Endothelial cell of umbilical vein (primary cell): ENCODE results near the gene CERS6. TPM values are rescaled to one million over a fixed set of nuclear protein-coding genes. Genes with fewer than 3 reads are reported as not detected.

Experiments used
- BruUV-seq: library from RNA; stranded (reverse); fragments of 400-500 nt; replicated peaks from 2 replicates; lab custom pipeline; 2021; lab: Mats Ljungman, UMichigan
- CTCF ChIA-PET: fragments of 300-600, 350-600 bp; sonication (Branson Sonifier 250); formaldehyde crosslinking; loops from one replicate; lab custom pipeline; 2021; ENCODE audit warnings: antibody characterized with exemption, inconsistent platforms; lab: Charles Lee
- POLR2A ChIA-PET: fragments of 300-600, 350-600 bp; sonication (Branson Sonifier 250); formaldehyde crosslinking; loops from one replicate; lab custom pipeline; 2021; ENCODE audit warnings: antibody characterized with exemption, inconsistent platforms; lab: Charles Lee
- DNase-seq: peaks from one replicate; pipeline ENCODE4 v3.0.0-alpha.2; 2011; ENCODE audit warnings: low read depth, low spot score
- FAIRE-seq: peaks from 2 replicates; lab custom pipeline; 2011; peaks lifted over from hg19 to GRCh38; lab: Jason Lieb, UNC
- H2AFZ ChIP-seq: 2 replicates; pipeline ENCODE4 v1.6.0; 2012; ENCODE audit warnings: low read depth, low read length, control low read depth, inconsistent platforms
- H3K27ac ChIP-seq: 2 replicates; pipeline ENCODE4 v1.5.1; 2011; ENCODE audit warnings: low read depth, mild to moderate bottlenecking, control low read depth, low read length, moderate library complexity; ENCODE audit not compliant: insufficient read depth
- H3K27me3 ChIP-seq, 2 experiments: 2 replicates each; pipeline versions ENCODE4 v1.6.0 to v1.6.1; 2011; ENCODE audit warnings: low read length in 2 of 2, mixed read lengths in 1 of 2; ENCODE audit not compliant: control insufficient read depth in 2 of 2, insufficient read depth in 2 of 2
- H3K36me3 ChIP-seq, 2 experiments: 2 replicates in 1 of 2; 3 replicates in 1 of 2; pipeline ENCODE4 v1.5.1; 2011; ENCODE audit warnings: low read length in 2 of 2, mild to moderate bottlenecking in 1 of 2, moderate library complexity in 1 of 2; ENCODE audit not compliant: control insufficient read depth in 2 of 2, insufficient read depth in 2 of 2; ENCODE audit errors: extremely low read depth in 1 of 2
- H3K4me1 ChIP-seq: 3 replicates; pipeline ENCODE4 v1.5.1; 2011; ENCODE audit warnings: mild to moderate bottlenecking, low read length; ENCODE audit not compliant: control insufficient read depth, insufficient read depth; ENCODE audit errors: extremely low read depth
- H3K4me2 ChIP-seq: 2 replicates; pipeline ENCODE4 v1.6.1; 2011; ENCODE audit warnings: low read length, control low read depth, mixed read lengths; ENCODE audit not compliant: insufficient read depth
- H3K4me3 ChIP-seq, 3 experiments: fragments of 200-600 bp in 1 of 3; sonication (generic), shearing (Covaris generic) in 1 of 3; replicated peaks in 1 of 3; 2 replicates each; pipeline ENCODE4 v1.5.1; 2011 to 2016; ENCODE audit warnings: control low read depth in 3 of 3, low read length in 3 of 3, mild to moderate bottlenecking in 2 of 3, inconsistent platforms in 1 of 3, low read depth in 1 of 3, moderate library complexity in 1 of 3; ENCODE audit not compliant: insufficient read depth in 1 of 3
- H3K79me2 ChIP-seq: 2 replicates; pipeline ENCODE4 v1.6.0; 2012; ENCODE audit warnings: low read length, inconsistent platforms; ENCODE audit not compliant: control insufficient read depth, insufficient read depth
- H3K9ac ChIP-seq: replicated peaks from 2 replicates; pipeline ENCODE3; 2011; ENCODE audit warnings: low read length, control low read depth; ENCODE audit not compliant: insufficient read depth; ENCODE audit errors: extremely low read depth
- H3K9me1 ChIP-seq: replicated peaks from 3 replicates; pipeline ENCODE4 v1.6.0; 2011; ENCODE audit warnings: mild to moderate bottlenecking, low read length; ENCODE audit not compliant: control insufficient read depth, insufficient read depth; ENCODE audit errors: extremely low read depth
- H3K9me3 ChIP-seq: replicated peaks from 2 replicates; pipeline ENCODE4 v1.5.1; 2012; ENCODE audit warnings: low read length, inconsistent platforms; ENCODE audit not compliant: control insufficient read depth, insufficient read depth
- H4K20me1 ChIP-seq: replicated peaks from 2 replicates; pipeline ENCODE3; 2011; ENCODE audit warnings: mild to moderate bottlenecking, low read length; ENCODE audit not compliant: control insufficient read depth, insufficient read depth; ENCODE audit errors: extremely low read depth
- CTCF ChIP-seq, 2 donors: IDR thresholded peaks; 1 replicate in 1 of 2; 2 replicates in 1 of 2; pipeline ENCODE4 v1.5.1; 2011; ENCODE audit warnings: low read length in 2 of 2, mild to moderate bottlenecking in 2 of 2, moderate library complexity in 2 of 2, control low read depth in 1 of 2, inconsistent platforms in 1 of 2, low read depth in 1 of 2; ENCODE audit not compliant: insufficient read depth in 1 of 2; ENCODE audit errors: extremely low read depth in 1 of 2
- EZH2 ChIP-seq: IDR thresholded peaks from 2 replicates; pipeline ENCODE4 v1.6.1; 2012; ENCODE audit warnings: borderline replicate concordance, low read depth, mild to moderate bottlenecking, moderate library complexity, low read length, inconsistent platforms; ENCODE audit not compliant: severe bottlenecking
- FOS ChIP-seq: IDR thresholded peaks from 2 replicates; pipeline ENCODE4 v1.6.1; 2011; ENCODE audit warnings: mild to moderate bottlenecking, low read length, moderate library complexity, borderline replicate concordance; ENCODE audit not compliant: insufficient read depth
- GATA2 ChIP-seq: IDR thresholded peaks from 2 replicates; pipeline ENCODE4 v1.7.0; 2011; ENCODE audit warnings: low read depth, mild to moderate bottlenecking, moderate library complexity, mixed read lengths, low read length; ENCODE audit not compliant: insufficient read length, insufficient read depth
- JUN ChIP-seq: IDR thresholded peaks from 2 replicates; pipeline ENCODE4 v1.6.1; 2011; ENCODE audit warnings: borderline replicate concordance, low read depth; ENCODE audit not compliant: insufficient read length, insufficient read depth
- MAX ChIP-seq: IDR thresholded peaks from 2 replicates; pipeline ENCODE4 v1.6.1; 2011; ENCODE audit not compliant: insufficient read depth, insufficient read length
- MYC ChIP-seq: IDR thresholded peaks from one replicate; pipeline ENCODE4 v1.6.1; 2011; ENCODE audit warnings: mild to moderate bottlenecking, low read depth, low read length
- POLR2A ChIP-seq: IDR thresholded peaks from 2 replicates; pipeline ENCODE4 v1.6.1; 2012; ENCODE audit warnings: low read depth, mild to moderate bottlenecking, control low read depth, low read length
- POLR2AphosphoS5 ChIP-seq: IDR thresholded peaks from 2 replicates; pipeline ENCODE4 v1.6.1; 2012; ENCODE audit warnings: low read depth, mild to moderate bottlenecking, control low read depth, low read length, moderate library complexity; ENCODE audit not compliant: insufficient read depth
- dilution Hi-C: fragments of 300-500 bp; cut with MboI; formaldehyde crosslinking; loops from one replicate; pipeline ENCODE4 v1.15.0; 2019; ENCODE audit warnings: low sequenced_read_pairs; ENCODE audit not compliant: extremely low pct_ligation_motif_present
- intact Hi-C: fragments of 100-400 bp; cut with micrococcal nuclease; formaldehyde crosslinking; loops from one replicate; pipeline ENCODE4 v1.10.0; 2022
- polyA plus RNA-seq, 4 experiments: library from polyadenylated mRNA; depleted of rRNA in 3 of 4; stranded (reverse) in 3 of 4; unstranded in 1 of 4; fragments of >200 nt; gene quantifications; 2 replicates each; pipeline versions ENCODE4 v1.2.1 to v1.2.3, GENCODE V29; 2011 to 2012; ENCODE audit warnings: missing spikeins in 1 of 4
- total RNA-seq: library from RNA; stranded (reverse); gene quantifications from 2 replicates; pipeline ENCODE4 v1.2.3, GENCODE V29; 2021

Gene CERS6
- total and polyA plus RNA-seq, 2 donors (not counting 3 experiments of a cell fraction or from before 2014, with no cell fraction given) = 2.7 to 11.7 TPM

- TF ChIP-seq CTCF (IDR thresholded peaks at IDR 0.05; ENCODE audit: extremely low read depth in 1 of 2, insufficient read depth in 1 of 2, low read depth in 1 of 2, low read length in 2 of 2) (no peak), MAX (no peak), GATA2 (no peak), EZH2 (no peak), POLR2A (no peak)
- Histone ChIP-seq H3K27ac (no peak overlapping the region), H3K9me3 (no peaks in the 10 kb centered on the region), H4K20me1 (no peaks in the 10 kb centered on the region), H3K9ac (no peak overlapping the region), H3K27me3 (no peaks in the 10 kb centered on the region), H3K4me1 (peaks cover 4% of the 10 kb centered on the region), H3K4me3 (no peak overlapping the region), H3K9me1 (no peaks in the 10 kb centered on the region), H3K79me2 (no peaks in the 10 kb centered on the region), H3K36me3 (no peaks in the 10 kb centered on the region), H2AFZ (no peak overlapping the region), H3K4me2 (no peak overlapping the region)
- FAIRE-seq (no peak), DNase-seq (no peak)
- no TSS peak for BruUV-seq
- intact Hi-C loops = no loop called here
- CTCF ChIA-PET = no interaction called here
- POLR2A ChIA-PET = no interaction called here
- dilution Hi-C loops = no loop called here
These were observed 66.4 kb downstream of the CERS6 start for GRCh38 chr2:168522446-168522845.

GRCh38 chr2:168524005-168524404, 67.9 kb downstream of the CERS6 start:
- no peak for TF ChIP-seq POLR2AphosphoS5
- TF ChIP-seq EZH2 = no peak
- no peak for TF ChIP-seq MAX
- TF ChIP-seq MYC = no peak
- TF ChIP-seq FOS = no peak
- no peak for TF ChIP-seq JUN
- no peak for TF ChIP-seq POLR2A
- no peak for TF ChIP-seq CTCF (IDR thresholded peaks at IDR 0.05; ENCODE audit: extremely low read depth in 1 of 2, insufficient read depth in 1 of 2, low read depth in 1 of 2, low read length in 2 of 2)
- no peak for TF ChIP-seq GATA2
- dilution Hi-C loops (no loop called here), intact Hi-C loops (no loop called here)
- Histone ChIP-seq H3K4me1 (peaks cover 4% of the 10 kb centered on the region), H3K79me2 (no peaks in the 10 kb centered on the region), H3K36me3 (no peaks in the 10 kb centered on the region), H4K20me1 (no peaks in the 10 kb centered on the region), H2AFZ (no peak overlapping the region), H3K4me2 (no peak overlapping the region), H3K27me3 (no peaks in the 10 kb centered on the region), H3K4me3 (no peak overlapping the region), H3K9me1 (no peaks in the 10 kb centered on the region), H3K27ac (no peak overlapping the region), H3K9ac (no peak overlapping the region), H3K9me3 (no peaks in the 10 kb centered on the region)
- POLR2A ChIA-PET = no interaction called here
- FAIRE-seq (no peak), DNase-seq (no peak)
- CTCF ChIA-PET = interaction anchor here (0.9 kb wide), 1 partner anchor 163 kb away, joined by 4 read pairs; no protein-coding TSS in a partner anchor
- BruUV-seq = no TSS peak
